GM21529 (cell line): ENCODE measurements around the gene IFNA7.
"Not testable (repeated sequence)": the region's sequence is repeated elsewhere in the genome, so short reads cannot be mapped to it uniquely, and the experiment has no call there.

Experiments used
- ATAC-seq: cut with Tn5 transposase; IDR thresholded peaks from one replicate; pipeline ENCODE4 v1.9.1; 2021; ENCODE audit not compliant: unreplicated experiment

IFNA7 gene

DNA sequence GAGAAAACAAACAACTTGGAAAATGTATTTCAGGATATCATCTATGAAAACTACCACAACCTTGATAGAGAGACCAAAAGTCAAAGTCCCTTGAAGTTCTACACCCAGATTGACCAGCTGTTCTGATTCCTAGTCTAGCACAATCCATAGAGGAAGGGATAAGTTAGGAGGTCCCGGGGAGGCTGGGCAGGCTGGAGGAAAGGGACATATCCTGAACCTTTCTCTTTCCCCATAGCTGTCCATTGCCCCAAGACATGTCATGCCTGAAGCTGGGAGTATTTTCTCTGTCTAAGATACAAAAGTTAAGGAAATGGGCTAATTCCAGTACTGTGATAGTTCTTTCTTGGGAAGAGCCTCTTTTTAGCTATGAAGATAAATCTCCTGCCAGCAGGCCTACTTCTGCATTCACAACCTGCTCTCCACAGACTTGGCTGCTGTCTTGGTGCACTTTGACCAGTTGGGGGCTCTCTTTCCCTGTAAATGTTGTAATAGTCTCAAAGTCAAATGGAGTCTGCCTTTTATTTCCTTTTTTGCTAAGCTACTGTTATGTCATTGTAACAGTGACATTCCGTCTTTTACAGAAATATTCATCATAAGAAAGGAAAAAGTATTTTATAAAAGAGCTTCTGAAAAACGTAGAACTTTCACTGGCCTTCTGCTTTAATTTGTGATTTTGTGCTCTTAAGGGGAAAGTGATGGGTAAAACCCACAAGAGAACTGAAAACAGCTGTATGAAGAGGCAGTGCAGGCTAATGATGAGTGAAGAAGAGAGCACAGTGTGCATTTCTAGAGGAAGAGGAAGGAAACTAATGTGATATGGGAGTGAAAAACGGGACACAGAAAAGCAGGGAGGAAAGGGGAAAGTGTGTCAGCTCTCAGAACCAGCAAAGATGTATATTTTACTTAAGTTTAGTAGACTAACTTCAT is 18.9 kb downstream of the IFNA7 start:
- peak; percentile 98 for ATAC-seq

GRCh38 chr9:21174671-21175070 is 27.3 kb downstream of the IFNA7 start:
- no peak for ATAC-seq

- no peak for ATAC-seq
Observed at GRCh38 chr9:21172156-21172555, 29.8 kb downstream of the IFNA7 start.

GRCh38 chr9:21171351-21171750 is 30.7 kb downstream of the IFNA7 start:
- no peak for ATAC-seq

DNA sequence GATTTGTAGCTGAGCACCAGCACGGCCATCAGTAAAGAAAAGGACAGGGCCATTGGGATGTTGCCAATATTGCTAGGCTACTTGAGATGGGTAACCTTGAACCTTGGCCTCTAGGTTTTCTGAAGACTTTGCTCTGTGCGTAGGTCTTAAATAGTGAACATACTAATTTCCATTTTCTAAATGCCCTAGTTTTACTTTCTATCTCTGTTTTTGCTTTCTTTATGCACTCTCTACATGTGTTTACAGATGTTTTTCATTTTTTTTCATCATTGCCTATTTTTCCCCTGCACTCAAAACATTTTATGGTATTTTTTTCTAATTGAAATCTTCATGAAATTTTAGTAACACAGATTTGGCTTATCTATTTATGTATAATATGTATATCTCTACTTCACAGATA is 35.4 kb downstream of the IFNA7 start, which contains the start of gene IFNA21:
Gene IFNA21, minus strand, starts transcription at position 101 of the 400 bp plus-strand sequence. Its CDS starts 48 bp downstream, at position 53.
- ATAC-seq = not testable (repeated sequence)

- ATAC-seq = no peak
Observed at GRCh38 chr9:21165516-21165915, 36.5 kb downstream of the IFNA7 start.

GRCh38 chr9:21160178-21160577 is 41.8 kb downstream of the IFNA7 start:
- ATAC-seq = peak; percentile 96

- no peak for ATAC-seq
Observed at GRCh38 chr9:21155501-21155900, 46.5 kb downstream of the IFNA7 start.

- peak; percentile 89 for ATAC-seq
Observed at GRCh38 chr9:21154018-21154608, 47.9 kb downstream of the IFNA7 start.

GRCh38 chr9:21153336-21154017 is 48.5 kb downstream of the IFNA7 start:
- ATAC-seq = peak; percentile 34
